IMR-90 (cell line): ENCODE measurements around the gene GOLIM4.

Experiments
- CTCF ChIP-seq: conservative IDR thresholded peaks from 2 replicates; pipeline ENCODE4 v1.5.1; 2012; ENCODE audit warnings: mild to moderate bottlenecking, low read depth, low read length, improper control_type of control experiment
- SMC3 ChIP-seq: fragments of 150-350 bp; IDR thresholded peaks from 2 replicates; pipeline ENCODE4 v1.6.1; 2016; ENCODE audit warnings: low read depth, mild to moderate bottlenecking, antibody characterized with exemption, low read length, moderate library complexity

- TF ChIP-seq CTCF (no peak), SMC3 (no peak)
These were observed 13.9 kb downstream of the GOLIM4 start for GRCh38 chr3:168081856-168082255.
